Stimulated activated CD4-positive, alpha-beta T cell treated with anti-CD3 and anti-CD28 coated beads, Interleukin-4, amount 100 ng/mL, for 4 hours (primary cell): ENCODE data around the gene COPG1.
A peak's percentile ranks its signal among the peaks of the same experiment; 100 is the strongest.
"Not testable (repeated sequence)": the region's sequence is repeated elsewhere in the genome, so short reads cannot be mapped to it uniquely, and the experiment has no call there.

Source experiments
- DNase-seq, 2 experiments: peaks; one replicate each; pipeline ENCODE4 v3.0.0-alpha.2; 2020

The COPG1 gene

GRCh38 chr3:129245641-129246306, 3.6 kb upstream of the COPG1 start:
- peak; percentile 41 to 57 for DNase-seq

GRCh38 chr3:129246636-129247035, 2.8 kb upstream of the COPG1 start:
- DNase-seq, result no peak

DNA sequence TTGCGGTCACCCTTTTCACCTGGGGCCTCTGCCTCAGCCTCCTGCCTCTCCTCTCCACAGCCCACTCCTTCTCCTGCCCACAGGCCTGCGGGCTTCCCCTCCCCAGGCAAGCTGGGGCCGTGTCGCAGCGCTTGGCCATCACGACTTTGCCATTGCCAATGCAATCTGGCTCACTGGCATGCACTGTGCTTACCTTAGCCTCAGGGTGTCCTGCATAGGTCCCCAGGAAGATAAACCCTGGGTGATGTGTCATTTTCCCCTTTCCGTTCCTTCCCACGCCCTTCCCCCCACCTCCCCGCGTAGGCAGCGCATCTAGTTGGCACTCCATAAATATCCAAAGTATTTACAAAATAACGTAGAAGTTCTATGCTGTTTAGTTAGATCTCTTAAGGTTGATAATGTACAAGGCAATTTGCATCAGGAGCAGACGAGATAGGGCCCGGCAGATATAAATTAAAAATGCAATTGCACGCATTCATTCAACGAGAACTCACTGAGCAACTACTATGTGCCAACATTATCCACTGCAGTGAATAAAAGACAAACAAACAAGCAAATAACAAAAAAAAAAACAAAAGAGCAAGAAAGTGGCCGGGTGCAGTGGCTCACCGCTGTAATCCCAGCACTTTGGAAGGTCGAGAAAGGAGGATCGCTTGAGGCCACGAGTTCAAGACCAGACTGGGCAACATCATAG, 973 bp upstream of the COPG1 start:
- no peak for DNase-seq

DNA sequence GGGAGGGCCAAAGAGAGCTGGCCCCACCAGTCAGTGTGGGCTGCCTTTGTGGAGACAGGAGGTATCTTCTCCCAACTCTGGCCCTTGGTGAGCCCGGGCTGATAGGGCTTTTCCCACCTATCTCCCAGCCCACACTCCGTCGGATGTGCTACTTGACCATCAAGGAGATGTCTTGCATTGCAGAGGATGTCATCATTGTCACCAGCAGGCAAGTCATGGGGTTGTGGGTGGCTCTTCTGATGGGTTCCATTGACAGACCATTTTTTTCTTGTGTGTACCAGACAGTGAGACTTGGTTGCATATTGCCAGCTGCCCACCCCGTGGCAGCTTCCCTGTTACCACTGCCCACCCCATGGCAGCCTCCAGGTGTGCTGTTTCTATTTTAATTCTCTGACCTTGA, 3.3 kb downstream of the COPG1 start:
- no peak for DNase-seq

DNA sequence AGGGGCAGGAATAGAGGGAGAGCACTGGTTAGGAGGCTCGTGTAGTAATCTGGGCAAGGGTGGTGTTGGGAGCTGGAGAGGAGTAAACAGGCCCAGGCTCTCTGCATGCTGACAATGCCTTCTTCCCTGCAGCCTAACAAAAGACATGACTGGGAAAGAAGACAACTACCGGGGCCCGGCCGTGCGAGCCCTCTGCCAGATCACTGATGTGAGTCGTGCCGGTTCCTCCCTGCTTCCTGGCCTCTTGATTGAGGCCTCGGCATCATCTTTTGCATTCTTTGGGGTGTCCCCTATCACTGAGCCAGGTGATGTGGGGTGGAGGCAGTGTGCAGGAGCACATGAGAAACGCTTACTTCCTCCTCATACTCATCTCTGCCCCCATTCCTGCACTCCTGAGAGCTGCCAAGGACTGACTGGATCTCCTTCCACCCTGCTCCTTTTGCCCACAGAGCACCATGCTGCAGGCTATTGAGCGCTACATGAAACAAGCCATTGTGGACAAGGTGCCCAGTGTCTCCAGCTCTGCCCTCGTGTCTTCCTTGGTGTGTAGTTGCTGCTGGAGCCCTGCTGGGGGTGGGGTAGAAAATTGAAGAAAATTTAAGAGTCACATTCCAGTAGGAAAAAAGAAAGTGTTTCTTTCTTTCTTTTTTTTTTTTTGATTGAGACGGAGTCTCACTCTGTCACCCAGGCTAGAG, 5.3 kb downstream of the COPG1 start:
- DNase-seq, result no peak

DNA sequence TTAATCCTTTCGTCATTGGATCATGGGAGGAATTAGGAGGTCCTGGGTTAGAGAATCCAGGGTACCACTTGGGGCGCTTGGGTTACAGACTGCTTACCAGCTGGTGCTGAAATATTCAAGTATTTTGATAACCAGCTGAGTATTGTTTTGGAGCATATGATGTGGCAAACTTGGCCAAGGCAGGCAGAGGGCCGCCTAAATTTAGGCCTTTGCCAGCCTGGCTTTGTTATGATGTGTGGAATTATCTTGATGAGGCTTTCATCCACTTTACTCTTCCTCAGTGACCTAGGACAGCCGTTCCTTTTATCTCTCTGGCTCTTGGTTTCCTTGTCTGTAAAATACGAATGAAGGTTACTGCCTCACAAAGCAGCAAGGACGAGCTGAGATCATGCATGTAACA, 6.9 kb downstream of the COPG1 start:
- no peak for DNase-seq

DNA sequence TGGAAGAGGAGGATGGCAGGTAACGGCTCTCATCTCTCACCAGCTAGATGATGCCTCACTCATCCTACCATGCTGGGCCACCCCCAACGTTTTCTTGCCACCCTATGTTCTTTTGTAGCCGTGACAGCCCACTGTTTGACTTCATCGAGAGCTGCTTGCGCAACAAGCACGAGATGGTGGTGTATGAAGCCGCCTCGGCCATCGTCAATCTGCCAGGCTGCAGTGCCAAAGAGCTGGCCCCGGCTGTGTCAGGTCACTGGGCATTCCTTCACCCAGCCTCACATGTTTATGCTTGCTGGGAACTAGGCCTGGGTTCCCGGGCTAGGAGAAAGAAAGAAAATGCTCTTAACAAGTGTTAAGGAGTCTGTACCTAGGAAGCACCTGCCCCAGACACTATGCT, 8.2 kb downstream of the COPG1 start:
- no peak for DNase-seq

GRCh38 chr3:129259612-129260477, 10.4 kb downstream of the COPG1 start:
- DNase-seq, result no peak

- DNase-seq, result no peak
Measured at GRCh38 chr3:129260606-129261005, 11.2 kb downstream of the COPG1 start.

- DNase-seq, result no peak
Measured at GRCh38 chr3:129261894-129262293, 12.5 kb downstream of the COPG1 start.

DNA sequence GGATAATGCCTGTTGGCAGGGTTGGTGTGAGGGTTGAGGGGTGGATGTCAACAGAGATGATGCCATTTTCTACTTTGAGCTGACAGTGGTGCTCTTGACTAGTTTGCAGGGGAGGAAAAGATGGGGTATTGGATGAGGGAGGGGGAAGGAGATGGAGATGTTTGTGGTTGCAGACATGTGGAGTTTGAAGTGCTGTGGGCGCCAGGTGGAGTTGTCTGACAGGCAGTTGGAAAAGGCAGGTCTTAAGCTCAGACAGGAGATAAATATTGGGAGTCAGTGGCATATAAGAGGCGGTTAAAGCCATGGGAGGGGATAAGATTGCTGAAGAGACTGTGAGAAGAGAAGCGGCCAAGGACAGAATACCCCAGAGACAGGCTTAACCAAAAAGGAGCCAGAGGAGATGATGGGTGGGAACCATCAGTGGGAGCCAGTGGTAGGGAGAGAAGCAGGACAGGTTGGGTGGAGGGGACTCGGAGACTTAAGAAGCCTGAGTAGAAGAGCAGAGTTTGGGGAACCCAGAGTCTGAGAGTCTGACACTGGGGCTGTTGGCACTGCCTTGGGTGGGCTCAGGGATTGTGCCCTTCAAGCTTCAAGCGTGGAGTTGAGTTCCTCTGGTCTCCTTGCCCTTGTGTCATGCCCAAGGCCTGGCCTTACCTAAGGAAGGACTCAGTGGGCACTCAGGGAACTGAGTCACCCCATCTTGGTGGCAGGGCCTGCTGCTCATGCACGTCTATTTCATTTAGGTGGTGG, 13.9 kb downstream of the COPG1 start:
- no peak for DNase-seq

DNA sequence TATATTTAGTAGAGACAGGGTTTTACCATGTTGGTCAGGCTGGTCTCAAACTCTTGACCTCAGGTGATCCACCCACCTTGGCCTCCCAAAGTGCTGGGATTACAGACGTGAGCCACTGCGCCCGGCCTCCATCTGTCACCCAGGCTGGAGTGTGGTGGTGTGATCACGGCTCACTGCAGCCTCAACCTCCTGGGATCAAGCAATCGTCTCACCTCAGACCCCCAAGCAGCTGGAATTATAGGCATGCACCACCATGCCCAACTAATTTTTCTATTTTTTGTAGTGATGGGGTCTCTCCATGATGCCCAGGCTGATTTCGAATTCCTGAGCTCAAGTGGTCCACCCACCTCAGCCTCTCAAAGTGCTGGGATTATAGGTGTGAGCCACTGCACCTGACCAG, 15.6 kb downstream of the COPG1 start:
- not testable (repeated sequence) for DNase-seq

GRCh38 chr3:129266651-129267050, 17.2 kb downstream of the COPG1 start:
- DNase-seq, result no peak

- no peak for DNase-seq
Measured at GRCh38 chr3:129268396-129268795, 19.0 kb downstream of the COPG1 start.

GRCh38 chr3:129271674-129272073, 22.3 kb downstream of the COPG1 start:
- no peak for DNase-seq

DNA sequence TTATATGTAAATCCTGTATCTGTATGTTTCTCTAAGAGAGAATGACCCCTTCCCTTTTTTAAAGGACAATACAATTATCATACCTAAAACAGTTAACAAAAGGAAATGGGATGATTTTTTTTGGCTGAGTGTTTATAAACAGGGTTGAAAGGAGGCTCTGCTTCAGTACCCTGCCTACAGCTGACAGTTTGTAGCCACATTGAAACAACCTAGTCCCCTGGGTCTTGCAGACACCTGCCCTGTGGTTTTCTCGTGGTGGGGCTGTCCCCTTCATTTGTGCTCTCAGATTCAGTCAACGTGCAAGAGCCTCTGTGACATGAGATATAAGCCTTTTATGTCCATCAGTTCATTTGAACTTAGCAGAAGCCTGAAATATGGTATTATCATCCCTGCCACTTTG, 27.0 kb downstream of the COPG1 start:
- no peak for DNase-seq

GRCh38 chr3:129277829-129278271, 28.4 kb downstream of the COPG1 start:
- no peak for DNase-seq

DNA sequence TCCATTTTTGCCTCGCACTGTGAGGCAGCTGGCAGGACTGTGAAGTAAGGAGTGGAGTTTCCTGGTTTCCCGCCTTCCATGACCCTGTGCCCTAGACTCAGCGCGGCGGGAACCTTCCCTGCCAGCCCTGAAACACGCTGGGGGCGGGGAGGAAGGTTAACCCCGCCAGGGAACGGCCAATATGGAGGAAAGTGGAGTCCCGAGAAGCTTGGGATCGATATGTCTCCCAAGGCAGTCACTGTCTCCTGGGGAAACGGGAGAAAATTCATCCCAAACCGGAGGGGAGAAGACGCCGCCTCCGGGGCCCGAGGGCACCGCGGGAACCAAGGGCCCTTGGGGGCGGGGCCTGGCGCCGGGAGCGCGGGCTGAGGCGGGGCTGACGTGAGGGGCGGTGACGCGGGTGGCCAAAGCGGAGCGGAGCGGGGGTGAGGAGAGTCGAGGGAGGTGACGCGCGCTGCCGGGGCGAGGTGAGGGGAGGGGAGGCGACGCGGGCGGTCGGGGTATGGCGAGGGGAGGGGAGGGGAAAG, 29.1 kb downstream of the COPG1 start, which contains the start of gene HMCES:
TSS of gene HMCES (plus strand) at position 432 of the 527 bp plus-strand sequence. CDS start 863 bp downstream, outside the sequence.
- DNase-seq, result peak; percentile 91 to 93

DNA sequence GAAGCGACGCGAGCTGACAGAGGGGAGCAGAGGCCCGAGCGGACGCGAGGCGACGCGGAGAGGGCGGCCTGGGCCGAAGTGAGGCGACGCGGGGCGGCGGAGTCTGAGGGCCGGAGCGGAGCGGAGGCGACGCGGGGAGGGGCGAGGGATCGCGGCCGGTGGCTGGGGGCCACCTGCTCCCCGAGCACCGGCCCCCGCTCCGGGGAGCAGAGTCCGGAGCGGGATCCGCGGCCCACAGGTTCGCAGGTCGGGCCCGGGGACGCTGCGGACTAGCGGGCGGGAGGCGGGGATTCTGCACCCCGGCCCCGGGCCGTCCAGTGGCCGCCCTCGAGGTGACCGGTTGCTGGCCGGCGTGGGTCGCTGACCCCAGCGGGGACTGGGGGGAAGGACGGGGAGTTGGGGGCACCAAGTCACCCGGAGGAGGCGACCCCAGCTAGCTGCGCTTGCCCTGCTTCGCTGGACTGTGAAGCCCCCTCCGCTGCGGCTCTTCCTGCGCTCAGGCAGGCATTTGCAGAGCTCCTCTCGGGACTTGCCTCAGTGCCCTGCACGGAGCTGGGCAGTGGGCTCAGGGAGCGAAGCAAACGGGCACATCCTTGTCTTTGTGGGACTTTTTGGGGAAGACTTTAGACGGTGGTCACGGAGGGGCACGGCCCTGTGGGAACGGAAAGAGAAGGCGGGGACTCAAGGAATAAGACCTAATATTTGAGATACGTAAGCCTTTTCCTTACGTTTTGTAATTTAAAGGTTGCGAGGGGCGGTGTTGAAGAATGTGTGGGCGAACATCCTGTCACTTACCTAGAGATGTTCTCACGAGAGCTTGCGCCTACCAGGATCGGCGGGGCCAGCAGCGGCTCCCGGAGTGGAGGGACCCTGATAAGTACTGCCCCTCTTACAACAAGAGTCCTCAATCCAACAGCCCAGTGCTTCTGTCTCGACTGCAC, 29.8 kb downstream of the COPG1 start:
- DNase-seq, result peak; percentile 48 to 60

GRCh38 chr3:129280183-129280582, 30.8 kb downstream of the COPG1 start:
- no peak for DNase-seq

DNA sequence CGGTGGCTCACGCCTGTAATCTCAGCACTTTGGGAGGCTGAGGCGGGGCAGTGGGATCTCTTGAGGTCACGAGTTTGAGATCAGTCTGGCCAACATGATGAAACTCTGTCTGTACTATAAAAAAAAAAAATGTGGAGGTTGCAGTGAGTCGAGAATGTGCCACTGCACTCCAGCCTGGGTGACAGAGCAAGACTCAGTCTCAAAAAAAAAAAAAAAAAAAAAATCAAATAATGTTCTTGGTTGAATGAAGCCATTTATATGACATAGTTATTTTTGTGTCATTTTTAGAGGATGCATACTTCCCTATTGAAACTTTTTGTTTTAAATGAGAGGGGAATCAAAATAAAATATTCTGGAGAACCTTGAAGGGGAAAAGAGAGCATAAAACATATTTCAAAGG, 32.3 kb downstream of the COPG1 start:
- no peak for DNase-seq
